Osteocyte (in vitro differentiated cells): ENCODE data around the gene GBP3. TPM values are rescaled to one million over a fixed set of nuclear protein-coding genes. Genes with fewer than 3 reads are reported as not detected.
"Not testable (repeated sequence)": the region's sequence is repeated elsewhere in the genome, so short reads cannot be mapped to it uniquely, and the experiment has no call there.

Source experiments
- DNase-seq: peaks from one replicate; pipeline ENCODE4 v3.0.0; 2021; ENCODE audit warnings: mixed read lengths; ENCODE audit not compliant: unreplicated experiment; ENCODE audit errors: extremely low spot score
- H3K27ac Mint-ChIP-seq: one replicate; pipeline ENCODE4 v1.8.0; 2021; ENCODE audit warnings: mild to moderate bottlenecking, mixed read lengths; ENCODE audit not compliant: unreplicated experiment
- H3K27me3 Mint-ChIP-seq: one replicate; pipeline ENCODE4 v1.8.0; 2021; ENCODE audit warnings: mixed read lengths; ENCODE audit not compliant: unreplicated experiment
- H3K36me3 Mint-ChIP-seq: one replicate; pipeline ENCODE4 v1.8.0; 2021; ENCODE audit warnings: mixed read lengths; ENCODE audit not compliant: unreplicated experiment
- H3K4me1 Mint-ChIP-seq: one replicate; pipeline ENCODE4 v1.8.0; 2021; ENCODE audit warnings: mixed read lengths; ENCODE audit not compliant: unreplicated experiment
- H3K4me3 Mint-ChIP-seq: one replicate; pipeline ENCODE4 v1.8.0; 2021; ENCODE audit warnings: mild to moderate bottlenecking, moderate library complexity, mixed read lengths; ENCODE audit not compliant: unreplicated experiment
- H3K9me3 Mint-ChIP-seq: one replicate; pipeline ENCODE4 v1.8.0; 2021; ENCODE audit warnings: mixed read lengths; ENCODE audit not compliant: unreplicated experiment
- total RNA-seq: library from RNA; stranded (reverse); gene quantifications from 2 replicates; pipeline ENCODE4 v1.2.1, GENCODE V29; 2021
- TF ChIP-seq, protein P1 (sequence below): fragments of 200-600 bp; sonication (generic); IDR thresholded peaks from 2 replicates; pipeline ENCODE4 v1.5.0; 2021; ENCODE audit warnings: antibody characterized with exemption, mild to moderate bottlenecking, moderate library complexity

The GBP3 gene
- total RNA-seq, 1 donor from 2014 or later, result 16.2 TPM

DNA sequence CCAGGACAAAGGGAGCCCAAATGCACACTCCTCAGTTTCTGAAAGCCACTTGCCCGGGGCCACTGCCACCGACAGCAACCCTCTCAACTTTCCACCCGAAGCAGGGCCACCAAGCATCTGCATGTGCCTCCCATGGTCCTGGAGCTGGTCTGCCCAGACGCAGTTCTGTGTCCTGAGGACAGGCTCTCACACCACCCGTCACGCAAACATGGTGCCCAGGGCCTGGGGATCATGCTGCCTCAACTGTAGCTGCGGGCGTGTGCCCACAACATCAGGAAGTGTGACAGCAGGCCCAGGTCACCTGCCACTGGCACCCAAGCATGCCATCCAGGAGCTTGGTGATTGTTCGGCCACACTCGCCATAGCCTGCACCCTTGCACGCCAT lies 28.0 kb upstream of the GBP3 start:
- Mint-ChIP-seq H3K4me3 (no peak overlapping the region), H3K27me3 (no peaks in the 10 kb centered on the region), H3K36me3 (peaks cover 23% of the 10 kb centered on the region), H3K9me3 (no peaks in the 10 kb centered on the region), H3K4me1 (no peaks in the 10 kb centered on the region), H3K27ac (no peak overlapping the region)
- no peak for DNase-seq
- TF ChIP-seq, protein P1, sequence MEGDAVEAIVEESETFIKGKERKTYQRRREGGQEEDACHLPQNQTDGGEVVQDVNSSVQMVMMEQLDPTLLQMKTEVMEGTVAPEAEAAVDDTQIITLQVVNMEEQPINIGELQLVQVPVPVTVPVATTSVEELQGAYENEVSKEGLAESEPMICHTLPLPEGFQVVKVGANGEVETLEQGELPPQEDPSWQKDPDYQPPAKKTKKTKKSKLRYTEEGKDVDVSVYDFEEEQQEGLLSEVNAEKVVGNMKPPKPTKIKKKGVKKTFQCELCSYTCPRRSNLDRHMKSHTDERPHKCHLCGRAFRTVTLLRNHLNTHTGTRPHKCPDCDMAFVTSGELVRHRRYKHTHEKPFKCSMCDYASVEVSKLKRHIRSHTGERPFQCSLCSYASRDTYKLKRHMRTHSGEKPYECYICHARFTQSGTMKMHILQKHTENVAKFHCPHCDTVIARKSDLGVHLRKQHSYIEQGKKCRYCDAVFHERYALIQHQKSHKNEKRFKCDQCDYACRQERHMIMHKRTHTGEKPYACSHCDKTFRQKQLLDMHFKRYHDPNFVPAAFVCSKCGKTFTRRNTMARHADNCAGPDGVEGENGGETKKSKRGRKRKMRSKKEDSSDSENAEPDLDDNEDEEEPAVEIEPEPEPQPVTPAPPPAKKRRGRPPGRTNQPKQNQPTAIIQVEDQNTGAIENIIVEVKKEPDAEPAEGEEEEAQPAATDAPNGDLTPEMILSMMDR, result no peak

DNA sequence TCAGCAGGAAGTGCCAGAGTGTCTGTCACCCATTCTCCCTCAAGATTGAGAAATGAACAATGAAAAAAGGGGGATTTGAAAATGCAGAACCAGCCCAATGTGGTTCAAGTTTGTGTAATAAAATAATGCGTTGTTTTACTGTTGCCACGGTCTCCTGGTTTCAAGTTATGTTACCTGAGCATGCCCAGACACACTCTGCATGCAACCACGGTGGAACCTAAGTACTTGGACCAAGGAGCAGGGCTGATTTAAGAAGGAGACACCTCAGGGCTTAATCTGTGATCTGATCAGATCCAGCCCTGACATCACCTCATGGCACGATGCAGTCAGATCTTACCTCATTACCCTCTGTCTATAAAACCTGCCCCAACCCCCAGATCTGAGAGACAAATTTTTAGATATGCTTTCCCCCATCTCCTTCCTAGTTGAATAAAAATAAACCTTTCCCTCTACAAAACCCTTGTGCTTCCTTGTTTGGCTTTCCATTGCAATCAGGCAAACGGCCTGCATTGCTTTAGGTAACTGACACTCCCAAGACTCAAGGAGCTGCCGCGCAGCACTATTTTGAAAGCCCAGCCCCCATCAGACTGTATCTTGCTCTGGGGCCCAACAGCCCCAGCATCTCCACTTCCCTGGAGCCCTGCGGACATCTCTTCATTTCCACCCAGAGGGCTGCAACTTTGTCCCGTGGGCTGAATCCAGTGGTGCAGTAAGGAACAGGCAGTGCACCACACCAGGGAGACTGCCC lies 27.4 kb upstream of the GBP3 start:
- not testable (repeated sequence) for H3K9me3 Mint-ChIP-seq, H3K27ac Mint-ChIP-seq, H3K4me1 Mint-ChIP-seq, H3K4me3 Mint-ChIP-seq, H3K27me3 Mint-ChIP-seq, DNase-seq
- H3K36me3 Mint-ChIP-seq, result peaks cover 20% of the 10 kb centered on the region

DNA sequence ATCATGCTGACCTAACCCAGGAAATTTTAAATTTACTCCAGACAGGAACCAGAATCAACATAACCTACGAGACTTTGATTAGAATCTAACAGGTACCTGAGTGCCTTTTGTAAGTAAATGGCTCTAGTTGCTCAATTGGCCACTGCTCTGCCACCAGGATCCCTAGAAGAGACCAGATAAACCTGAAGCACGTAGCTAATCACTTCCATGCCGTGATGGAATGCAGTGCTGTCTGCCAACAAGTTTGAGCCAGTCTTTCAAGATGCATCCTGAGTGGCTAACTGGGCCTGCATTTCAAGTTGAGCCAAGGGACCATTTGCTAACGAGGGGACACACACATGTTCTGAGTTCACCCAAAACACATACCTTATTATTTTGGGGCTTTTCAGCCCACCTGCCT lies 26.5 kb upstream of the GBP3 start:
- H3K4me3 Mint-ChIP-seq, H3K9me3 Mint-ChIP-seq, DNase-seq, H3K27me3 Mint-ChIP-seq, H3K27ac Mint-ChIP-seq, H3K4me1 Mint-ChIP-seq: not testable (repeated sequence)
- H3K36me3 Mint-ChIP-seq, result peaks cover 14% of the 10 kb centered on the region

DNA sequence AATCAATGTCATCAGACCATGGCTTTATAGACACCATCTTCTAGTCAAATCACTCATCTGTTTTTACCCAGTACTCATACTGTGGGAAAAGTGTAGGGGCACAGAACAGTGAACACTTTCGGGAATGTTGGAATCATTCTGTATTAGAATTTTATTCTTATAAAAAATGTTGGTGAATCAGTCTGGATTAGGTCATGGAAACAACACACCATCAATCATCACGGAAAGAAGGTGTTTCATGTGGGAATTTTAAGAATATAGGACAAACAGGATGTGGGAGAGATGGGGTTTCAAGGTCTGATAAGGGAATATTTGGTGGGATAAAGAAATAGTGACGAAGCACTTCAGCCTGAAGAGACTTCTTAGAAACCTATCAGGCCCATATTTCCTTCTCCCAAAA lies 25.1 kb upstream of the GBP3 start:
- TF ChIP-seq, protein P1, result no peak
- H3K27me3 Mint-ChIP-seq, result no peaks in the 10 kb centered on the region
- no peak overlapping the region for H3K4me3 Mint-ChIP-seq
- H3K4me1 Mint-ChIP-seq, result no peaks in the 10 kb centered on the region
- H3K36me3 Mint-ChIP-seq, result peaks cover 6% of the 10 kb centered on the region
- no peak overlapping the region for H3K27ac Mint-ChIP-seq
- no peaks in the 10 kb centered on the region for H3K9me3 Mint-ChIP-seq
- DNase-seq, result no peak

DNA sequence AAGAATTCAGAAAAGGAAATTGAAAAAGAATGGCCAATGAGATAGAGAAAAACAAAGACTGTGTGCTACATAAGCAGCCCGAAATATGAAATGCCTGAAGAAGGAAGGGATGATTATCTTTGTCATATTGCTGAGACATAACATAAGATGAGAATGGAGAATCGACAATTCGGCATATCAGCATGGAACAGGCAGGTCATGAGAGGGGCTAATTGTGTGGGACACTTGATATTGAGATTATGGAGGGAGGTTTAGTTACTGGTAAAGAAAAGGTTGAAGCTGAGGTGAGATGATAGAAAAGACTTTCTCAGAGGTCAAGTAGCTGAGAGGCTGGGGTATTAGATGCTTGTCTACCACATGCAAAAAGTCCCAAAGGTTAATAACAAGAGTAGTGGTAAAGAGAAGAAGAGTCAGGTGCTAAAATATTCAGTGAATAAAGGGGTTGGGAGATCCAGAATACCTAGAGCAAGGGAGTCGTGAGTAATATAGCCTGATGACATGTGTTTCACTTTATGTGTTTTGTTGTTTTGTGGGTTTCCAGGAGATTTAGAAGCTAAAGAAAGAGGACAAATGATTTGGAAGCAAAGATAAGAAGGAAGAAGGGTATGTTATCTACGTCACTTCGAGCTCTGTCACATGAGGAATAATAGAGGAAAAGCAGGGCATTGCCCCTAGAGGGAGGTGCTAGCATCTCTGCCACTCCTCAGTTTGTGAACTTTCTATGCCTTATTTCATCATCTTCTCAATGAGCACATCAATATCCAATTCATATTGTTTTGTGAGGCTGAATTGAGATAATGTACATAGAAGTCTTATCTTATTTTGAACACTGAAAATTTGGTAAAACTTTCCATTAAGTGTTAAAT lies 23.9 kb upstream of the GBP3 start:
- H3K4me3 Mint-ChIP-seq, H3K4me1 Mint-ChIP-seq, DNase-seq, H3K36me3 Mint-ChIP-seq, H3K27me3 Mint-ChIP-seq, H3K27ac Mint-ChIP-seq, H3K9me3 Mint-ChIP-seq: not testable (repeated sequence)

DNA sequence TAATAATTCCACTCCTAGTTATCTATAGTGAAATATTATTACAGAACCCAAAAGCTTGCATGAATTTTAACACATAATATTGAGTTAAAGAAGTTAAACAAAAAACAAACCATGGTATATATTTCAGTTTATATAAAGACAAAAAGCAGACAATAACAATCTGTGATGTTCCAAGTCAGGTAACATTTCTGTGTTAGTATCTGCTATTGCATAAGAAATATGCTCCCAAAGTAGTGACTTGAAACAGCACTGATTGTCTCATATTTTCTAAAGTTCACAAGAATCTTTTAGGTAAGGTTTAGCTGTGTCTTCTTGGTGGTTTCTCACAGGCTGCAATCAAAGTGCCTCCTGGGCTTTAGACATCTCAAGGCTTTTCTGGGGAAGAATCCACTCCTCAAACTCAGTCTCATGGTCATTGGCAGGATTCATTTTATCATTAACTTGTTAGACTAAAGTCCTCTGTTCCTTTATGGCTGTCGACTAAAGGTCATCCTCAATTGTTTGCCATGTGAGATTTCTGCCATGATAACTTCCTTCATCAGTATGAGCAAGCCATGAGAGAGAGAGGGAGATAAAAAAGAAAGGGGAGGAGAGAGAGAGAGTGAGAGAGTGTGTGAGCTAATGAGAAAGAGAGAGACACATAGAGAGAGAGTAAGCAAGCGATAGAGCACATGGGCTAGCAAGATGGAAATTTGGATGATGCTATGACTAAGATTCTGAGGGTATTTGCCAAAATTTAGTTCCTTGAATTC lies 22.5 kb upstream of the GBP3 start:
- TF ChIP-seq, protein P1, result no peak
- Mint-ChIP-seq H3K4me1 (peaks cover 9% of the 10 kb centered on the region), H3K27ac (no peak overlapping the region), H3K4me3 (no peak overlapping the region), H3K9me3 (no peaks in the 10 kb centered on the region), H3K36me3 (peaks cover 2% of the 10 kb centered on the region), H3K27me3 (no peaks in the 10 kb centered on the region)
- DNase-seq, result no peak
